H1 (cell line): ENCODE measurements around the gene ASPRV1. TPM values are rescaled to one million over a fixed set of nuclear protein-coding genes. Genes with fewer than 3 reads are reported as not detected.

Experiments
- CTCF ChIA-PET: fragments of 300-600 bp; sonication (Branson Sonifier 250); formaldehyde crosslinking; loops from one replicate; lab custom pipeline; 2021; ENCODE audit not compliant: partially characterized antibody; lab: Charles Lee
- POLR2A ChIA-PET: fragments of 300-600 bp; sonication (Branson Sonifier 250); formaldehyde crosslinking; loops from one replicate; lab custom pipeline; 2021; ENCODE audit warnings: inconsistent platforms; ENCODE audit not compliant: partially characterized antibody; lab: Charles Lee
- DNase-seq, 2 experiments: peaks; one replicate each; pipeline versions ENCODE4 v3.0.0 to v3.0.0-alpha.2; 2010 to 2022; ENCODE audit warnings: low spot score in 2 of 2, low read depth in 1 of 2, mixed read lengths in 1 of 2
- FAIRE-seq: peaks from 2 replicates; lab custom pipeline; 2011; peaks lifted over from hg19 to GRCh38; lab: Jason Lieb, UNC
- H2AFZ ChIP-seq: 2 replicates; pipeline ENCODE4 v1.8.1; 2012; ENCODE audit warnings: low read length, inconsistent platforms
- H2AK5ac ChIP-seq: 2 replicates; pipeline ENCODE4 v1.6.1; 2013; ENCODE audit warnings: low read depth, low read length
- H2BK120ac ChIP-seq: replicated peaks from 2 replicates; pipeline ENCODE3; 2013; ENCODE audit warnings: low read depth, low read length, inconsistent platforms
- H2BK12ac ChIP-seq: 2 replicates; pipeline ENCODE4 v1.6.1; 2013; ENCODE audit warnings: low read depth, low read length
- H2BK15ac ChIP-seq: 2 replicates; pipeline ENCODE4 v1.6.1; 2013; ENCODE audit warnings: low read length
- H2BK20ac ChIP-seq: 2 replicates; pipeline ENCODE4 v1.6.1; 2013; ENCODE audit warnings: low read length
- H2BK5ac ChIP-seq: 2 replicates; pipeline ENCODE4 v1.6.1; 2013; ENCODE audit warnings: low read depth, low read length
- H3K14ac ChIP-seq: 2 replicates; pipeline ENCODE4 v1.6.1; 2013; ENCODE audit warnings: inconsistent platforms; ENCODE audit not compliant: insufficient read length
- H3K18ac ChIP-seq: 2 replicates; pipeline ENCODE4 v1.6.1; 2013; ENCODE audit warnings: low read length; ENCODE audit errors: extremely low read depth
- H3K23ac ChIP-seq: 2 replicates; pipeline ENCODE4 v1.6.1; 2013; ENCODE audit warnings: inconsistent platforms; ENCODE audit not compliant: insufficient read length
- H3K23me2 ChIP-seq: 2 replicates; pipeline ENCODE4 v1.6.1; 2013; ENCODE audit warnings: low read depth, low read length
- H3K27ac ChIP-seq: 2 replicates; pipeline ENCODE4 v1.6.1; 2011; ENCODE audit warnings: low read depth, low read length, inconsistent platforms
- H3K27me3 ChIP-seq, 4 experiments: replicated peaks in 1 of 4; 1 replicate in 1 of 4; 2 replicates in 3 of 4; pipeline versions ENCODE4 v1.6.1 to v1.8.1; 2011 to 2013; ENCODE audit warnings: low read length in 3 of 4, mild to moderate bottlenecking in 3 of 4, inconsistent platforms in 2 of 4, mixed read lengths in 2 of 4, moderate library complexity in 1 of 4; ENCODE audit not compliant: control insufficient read depth in 3 of 4, insufficient read depth in 3 of 4; ENCODE audit errors: extremely low read depth in 1 of 4
- H3K36me3 ChIP-seq, 4 experiments: 2 replicates each; pipeline versions ENCODE4 v1.6.1 to v1.8.1; 2011 to 2013; ENCODE audit warnings: mild to moderate bottlenecking in 4 of 4, low read length in 3 of 4, moderate library complexity in 2 of 4, control low read depth in 1 of 4, inconsistent platforms in 1 of 4; ENCODE audit not compliant: insufficient read depth in 4 of 4, control insufficient read depth in 2 of 4
- H3K4ac ChIP-seq: replicated peaks from 2 replicates; pipeline ENCODE3; 2013; ENCODE audit warnings: low read length, low read depth, mixed read lengths, inconsistent platforms; ENCODE audit not compliant: insufficient read length
- H3K4me1 ChIP-seq, 4 experiments: replicated peaks in 1 of 4; 1 replicate in 1 of 4; 2 replicates in 3 of 4; pipeline versions ENCODE4 v1.6.1 to v1.8.1; 2011 to 2013; ENCODE audit warnings: low read length in 3 of 4, inconsistent platforms in 2 of 4, mixed read lengths in 1 of 4; ENCODE audit not compliant: insufficient read depth in 4 of 4, control insufficient read depth in 3 of 4
- H3K4me2 ChIP-seq, 2 experiments: 2 replicates each; pipeline versions ENCODE4 v1.6.1 to v1.8.1; 2011 to 2013; ENCODE audit warnings: low read depth in 2 of 2, low read length in 2 of 2, control low read depth in 1 of 2, inconsistent platforms in 1 of 2, mild to moderate bottlenecking in 1 of 2; ENCODE audit not compliant: insufficient read depth in 1 of 2
- H3K4me3 ChIP-seq, 4 experiments: fragments of 200-600, 300-600 bp in 1 of 4; sonication (generic), shearing (Covaris generic), sonication (Bioruptor Twin) in 1 of 4; 2 replicates each; pipeline versions ENCODE4 v1.5.1 to v1.8.1; 2011 to 2016; ENCODE audit warnings: low read length in 4 of 4, low read depth in 3 of 4, control low read depth in 2 of 4, inconsistent platforms in 2 of 4, mild to moderate bottlenecking in 2 of 4, mixed read lengths in 1 of 4, moderate library complexity in 1 of 4; ENCODE audit not compliant: insufficient read depth in 2 of 4; ENCODE audit errors: extremely low read depth in 1 of 4
- H3K56ac ChIP-seq: replicated peaks from 2 replicates; pipeline ENCODE3; 2013; ENCODE audit warnings: low read depth, mild to moderate bottlenecking, mixed read lengths, low read length, inconsistent platforms; ENCODE audit not compliant: insufficient read length
- H3K79me1 ChIP-seq: 2 replicates; pipeline ENCODE4 v1.6.1; 2013; ENCODE audit warnings: low read depth, low read length, control low read depth
- H3K79me2 ChIP-seq, 2 experiments: 2 replicates each; pipeline versions ENCODE4 v1.6.1 to v1.8.1; 2012 to 2013; ENCODE audit warnings: low read length in 2 of 2, mild to moderate bottlenecking in 2 of 2, inconsistent platforms in 1 of 2; ENCODE audit not compliant: insufficient read depth in 2 of 2, control insufficient read depth in 1 of 2
- H3K9ac ChIP-seq, 4 experiments: replicated peaks in 1 of 4; 1 replicate in 1 of 4; 2 replicates in 3 of 4; pipeline versions ENCODE4 v1.6.1 to v1.8.1; 2011 to 2013; ENCODE audit warnings: low read depth in 3 of 4, low read length in 3 of 4, control low read depth in 2 of 4, mild to moderate bottlenecking in 2 of 4, moderate library complexity in 2 of 4, inconsistent platforms in 1 of 4; ENCODE audit errors: extremely low read depth in 1 of 4
- H3K9me3 ChIP-seq, 2 experiments: 2 replicates each; pipeline versions ENCODE4 v1.6.1 to v1.8.1; 2012 to 2013; ENCODE audit warnings: mild to moderate bottlenecking in 2 of 2, moderate library complexity in 2 of 2, control low read depth in 1 of 2, inconsistent platforms in 1 of 2, low read depth in 1 of 2, low read length in 1 of 2, mixed read lengths in 1 of 2; ENCODE audit not compliant: insufficient read depth in 2 of 2
- H4K20me1 ChIP-seq, 2 experiments: replicated peaks in 1 of 2; 2 replicates each; pipeline versions ENCODE3 to v1.8.1; 2011 to 2013; ENCODE audit warnings: inconsistent platforms in 2 of 2, low read length in 2 of 2, mild to moderate bottlenecking in 1 of 2; ENCODE audit not compliant: insufficient read depth in 2 of 2, control insufficient read depth in 1 of 2
- H4K5ac ChIP-seq: 2 replicates; pipeline ENCODE4 v1.6.1; 2013; ENCODE audit warnings: low read length, low read depth, mixed read lengths, inconsistent platforms; ENCODE audit not compliant: insufficient read length
- H4K8ac ChIP-seq: 2 replicates; pipeline ENCODE4 v1.8.0; 2013; ENCODE audit warnings: mild to moderate bottlenecking, moderate library complexity, low read length, inconsistent platforms; ENCODE audit not compliant: insufficient read depth; ENCODE audit errors: extremely low read depth
- H4K91ac ChIP-seq: replicated peaks from 2 replicates; pipeline ENCODE3; 2013; ENCODE audit warnings: low read length, mixed read lengths, inconsistent platforms; ENCODE audit not compliant: insufficient read length
- CBX8 ChIP-seq: fragments of 300-800, 300-1000 bp; sonication (generic); IDR thresholded peaks from 2 replicates; pipeline ENCODE4 v1.7.1; 2016; ENCODE audit warnings: low read depth, low read length, borderline replicate concordance
- CREB1 ChIP-seq: IDR thresholded peaks from 2 replicates; pipeline ENCODE4 v1.6.1; 2012; ENCODE audit warnings: inconsistent platforms
- GABPA ChIP-seq: IDR thresholded peaks from 2 replicates; pipeline ENCODE4 v1.6.1; 2011; ENCODE audit warnings: mild to moderate bottlenecking, low read length, moderate library complexity, borderline replicate concordance; ENCODE audit not compliant: insufficient read depth
- MAX ChIP-seq: IDR thresholded peaks from 2 replicates; pipeline ENCODE4 v1.6.1; 2012; ENCODE audit warnings: inconsistent platforms
- SP4 ChIP-seq: IDR thresholded peaks from 2 replicates; pipeline ENCODE4 v1.6.1; 2012; ENCODE audit warnings: low read length, inconsistent platforms
- USF2 ChIP-seq: IDR thresholded peaks from 2 replicates; pipeline ENCODE4 v1.6.1; 2011; ENCODE audit warnings: low read length, improper control_type of control experiment
- YY1 ChIP-seq: IDR thresholded peaks from 2 replicates; pipeline ENCODE4 v1.6.1; 2011; ENCODE audit warnings: low read depth, mild to moderate bottlenecking, low read length
- WGBS, 2 experiments: shearing (Covaris generic) in 1 of 2; methylation state at CpG; one replicate each; pipeline versions ENCODE4 v1.1.6 to v1.1.7; 2013 to 2015; ENCODE audit warnings: low lambda C conversion rate in 2 of 2, mixed read lengths in 2 of 2, inconsistent platforms in 1 of 2, low coverage in 1 of 2, missing lambda C conversion rate in 1 of 2; ENCODE audit not compliant: insufficient replicate concordance in 2 of 2, insufficient coverage in 1 of 2, insufficient read length in 1 of 2; ENCODE audit errors: extremely low coverage in 1 of 2, missing lambda C conversion rate in 1 of 2; 5-methylcytosine and 5-hydroxymethylcytosine counted together
- polyA plus RNA-seq, 7 experiments: library from polyadenylated mRNA; depleted of rRNA in 3 of 7; stranded (reverse) in 5 of 7; unstranded in 2 of 7; fragments of >200 nt in 5 of 7; fragments of 200-250 nt in 2 of 7; gene quantifications; 1 replicate in 5 of 7; 2 replicates in 1 of 7; 4 replicates in 1 of 7; pipeline versions ENCODE4 v1.2.1 to v1.2.3, GENCODE V29; 2011 to 2013; ENCODE audit warnings: missing spikeins in 2 of 7, mixed read lengths in 2 of 7
- total RNA-seq: library from RNA; stranded (reverse); fragmentation: NEBNext Ultra II Directional; extraction: Animal tissue kit (Norgen Biotek cat#: 25700); gene quantifications from 2 replicates; pipeline ENCODE4 v1.2.1, GENCODE V29; 2021

The ASPRV1 gene
- total and polyA plus RNA-seq, 2 of the 8 experiments (the other 6 are each of a cell fraction or from before 2014, with no cell fraction given): 0.59 to 0.95 TPM

- Histone ChIP-seq H3K4me1 (peaks cover 0 to 3% (median 0%) of the 10 kb centered on the region in 4 experiments; a peak in 2 of 7 replicates), H4K91ac (no peak overlapping the region), H2BK15ac (no peak overlapping the region), H3K79me1 (no peaks in the 10 kb centered on the region), H3K18ac (no peak overlapping the region), H2BK20ac (no peak overlapping the region), H2BK5ac (no peak overlapping the region), H3K36me3 (peaks cover 0 to under 1% (median 0%) of the 10 kb centered on the region in 4 experiments; a peak in 1 of 8 replicates), H4K5ac (no peak overlapping the region), H3K4ac (no peak overlapping the region), H3K27me3 (no peaks in the 10 kb centered on the region; a peak in 1 of 7 replicates), H3K4me3 (no peak overlapping the region), H3K23ac (no peak overlapping the region), H2BK120ac (no peak overlapping the region), H3K23me2 (no peaks in the 10 kb centered on the region), H3K9me3 (no peaks in the 10 kb centered on the region), H3K79me2 (no peaks in the 10 kb centered on the region), H3K9ac (no peak overlapping the region), H3K27ac (no peak overlapping the region), H3K4me2 (no peak overlapping the region), H4K8ac (no peak overlapping the region), H3K14ac (no peak overlapping the region), H2AFZ (no peak overlapping the region), H2AK5ac (no peak overlapping the region), H3K56ac (no peak overlapping the region), H4K20me1 (no peaks in the 10 kb centered on the region), H2BK12ac (no peak overlapping the region)
- DNase-seq (no peak), FAIRE-seq (no peak)
- ChIA-PET POLR2A (interaction anchor here (3.3 kb wide), 1 partner anchor 17 kb away, joined by 8 read pairs; no protein-coding TSS in a partner anchor), CTCF (interaction anchor here (0.5 to 1.2 kb wide), 3 partner anchors 13 to 120 kb away, joined by 3 to 4 read pairs (median 3); no protein-coding TSS in a partner anchor)
- 93% methylated on average over 5 of the region's 5 CpGs; no CpG with 5 or more reads in 1 of the 2 experiments for WGBS, 2 experiments
- no peak for TF ChIP-seq YY1
- no peak for TF ChIP-seq GABPA
- TF ChIP-seq CREB1: no peak
- no peak for TF ChIP-seq CBX8
- TF ChIP-seq MAX: no peak
- TF ChIP-seq SP4: no peak
- TF ChIP-seq USF2: no peak
Measured at GRCh38 chr2:69988086-69988635, 26.7 kb upstream of the ASPRV1 start.
